Gastrocnemius medialis (tissue), 4 donors: ENCODE results near the gene TTLL7.

Source experiments
- CTCF ChIP-seq, 5 experiments: fragments of 450-650 bp in 3 of 5; fragments of 200-600 bp in 2 of 5; sonication (generic) in 2 of 5; IDR thresholded peaks in 4 of 5; conservative IDR thresholded peaks in 1 of 5; 1 replicate in 4 of 5; 2 replicates in 1 of 5; pipeline ENCODE4 v1.5.1; 2016 to 2019; ENCODE audit warnings: antibody characterized with exemption in 5 of 5, mild to moderate bottlenecking in 3 of 5, moderate library complexity in 3 of 5
- POLR2A ChIP-seq, 2 donors: fragments of 450-650 bp; IDR thresholded peaks; one replicate each; pipeline ENCODE4 v1.6.1; 2017; ENCODE audit warnings: antibody characterized with exemption in 2 of 2, mild to moderate bottlenecking in 2 of 2, moderate library complexity in 2 of 2

DNA sequence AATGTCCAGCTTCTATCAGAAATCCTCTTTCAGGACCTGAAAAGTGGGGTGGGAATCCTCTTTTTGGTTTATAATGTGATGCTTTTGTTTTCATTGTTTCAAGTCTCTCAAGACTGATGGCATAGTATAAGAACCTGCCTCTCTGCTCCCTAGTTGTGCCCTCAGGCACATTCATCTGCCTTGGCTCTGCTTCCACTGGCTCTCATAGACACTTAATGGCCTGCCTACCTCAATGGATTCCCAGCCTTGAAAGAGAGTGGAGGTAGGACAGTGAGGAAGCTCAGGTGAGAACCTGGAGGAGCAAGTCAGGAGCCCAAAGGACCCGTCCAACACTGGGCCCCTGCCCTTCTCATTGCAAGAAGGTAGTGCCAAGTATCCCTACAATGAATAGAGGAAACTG lies 4.8 kb downstream of the TTLL7 start:
- TF ChIP-seq POLR2A (IDR thresholded peaks at IDR 0.05) (no peak), CTCF (IDR thresholded peaks at IDR 0.05 in 4 of 5, conservative IDR thresholded peaks at IDR 0.05 in 1 of 5) (no peak)
